Liver (tissue), 9 donors: ENCODE measurements around the gene RAVER2. TPM values are rescaled to one million over a fixed set of nuclear protein-coding genes. Genes with fewer than 3 reads are reported as not detected.

ENCODE experiments used
- DNase-seq: peaks from one replicate; pipeline ENCODE4 v3.0.0-alpha.2; 2017; ENCODE audit warnings: low spot score
- H3K27ac ChIP-seq, 2 donors: one replicate each; pipeline ENCODE4 v1.7.0; 2013; ENCODE audit warnings: inconsistent platforms in 2 of 2, low read length in 2 of 2, control low read depth in 1 of 2, low read depth in 1 of 2, mild to moderate bottlenecking in 1 of 2
- H3K27me3 ChIP-seq, 4 donors: one replicate each; pipeline versions ENCODE4 v1.6.1 to v1.7.0; 2013; ENCODE audit warnings: low read length in 3 of 4, inconsistent platforms in 1 of 4, mild to moderate bottlenecking in 1 of 4, moderate library complexity in 1 of 4; ENCODE audit not compliant: control insufficient read depth in 4 of 4, insufficient read depth in 4 of 4
- H3K36me3 ChIP-seq, 4 donors: one replicate each; pipeline versions ENCODE4 v1.6.1 to v1.7.0; 2013; ENCODE audit warnings: low read length in 3 of 4, mild to moderate bottlenecking in 3 of 4, low read depth in 1 of 4, moderate library complexity in 1 of 4; ENCODE audit not compliant: control insufficient read depth in 4 of 4, insufficient read depth in 3 of 4
- H3K4me1 ChIP-seq, 4 donors: one replicate each; pipeline versions ENCODE4 v1.6.1 to v1.7.0; 2013; ENCODE audit warnings: low read length in 3 of 4, mild to moderate bottlenecking in 3 of 4, moderate library complexity in 1 of 4; ENCODE audit not compliant: control insufficient read depth in 4 of 4, insufficient read depth in 4 of 4
- H3K4me3 ChIP-seq, 3 donors: one replicate each; pipeline versions ENCODE4 v1.6.1 to v1.7.0; 2013; ENCODE audit warnings: low read length in 3 of 3, control low read depth in 1 of 3, low read depth in 1 of 3, mild to moderate bottlenecking in 1 of 3
- H3K9ac ChIP-seq, 2 donors: one replicate each; pipeline ENCODE4 v1.7.0; 2013; ENCODE audit warnings: low read length in 2 of 2, mild to moderate bottlenecking in 2 of 2, moderate library complexity in 2 of 2, control low read depth in 1 of 2, low read depth in 1 of 2
- H3K9me3 ChIP-seq, 4 donors: one replicate each; pipeline versions ENCODE4 v1.6.1 to v1.7.0; 2013; ENCODE audit warnings: low read length in 3 of 4; ENCODE audit not compliant: control insufficient read depth in 4 of 4
- ATF3 ChIP-seq: IDR thresholded peaks from 2 replicates; pipeline ENCODE4 v1.6.1; 2016; ENCODE audit warnings: antibody characterized with exemption
- CTCF ChIP-seq: fragments of 150-350 bp; IDR thresholded peaks from 2 replicates; pipeline ENCODE4 v1.5.1; 2017; ENCODE audit warnings: improper control_type of control experiment, low read depth, low read length; ENCODE audit not compliant: missing input control
- EGR1 ChIP-seq, 2 donors: IDR thresholded peaks; 2 replicates each; pipeline ENCODE4 v1.6.1; 2016 to 2018; ENCODE audit warnings: antibody characterized with exemption in 2 of 2, low read depth in 2 of 2
- FOXA1 ChIP-seq: IDR thresholded peaks from 2 replicates; pipeline ENCODE4 v1.6.1; 2016; ENCODE audit warnings: antibody characterized with exemption
- FOXA2 ChIP-seq: IDR thresholded peaks from 2 replicates; pipeline ENCODE4 v1.6.1; 2016; ENCODE audit warnings: antibody characterized with exemption
- GABPA ChIP-seq, 2 donors: IDR thresholded peaks in 1 of 2; conservative IDR thresholded peaks in 1 of 2; 2 replicates each; pipeline ENCODE4 v1.6.1; 2016; ENCODE audit warnings: antibody characterized with exemption in 2 of 2, mild to moderate bottlenecking in 1 of 2, moderate library complexity in 1 of 2
- HNF4A ChIP-seq, 2 donors: conservative IDR thresholded peaks; 2 replicates each; pipeline ENCODE4 v1.6.1; 2016; ENCODE audit warnings: antibody characterized with exemption in 2 of 2, mild to moderate bottlenecking in 2 of 2
- HNF4G ChIP-seq: IDR thresholded peaks from 2 replicates; pipeline ENCODE4 v1.6.1; 2016; ENCODE audit warnings: antibody characterized with exemption
- JUND ChIP-seq, 2 donors: IDR thresholded peaks; 2 replicates each; pipeline ENCODE4 v1.6.1; 2016; ENCODE audit warnings: antibody characterized with exemption in 2 of 2
- MAX ChIP-seq: IDR thresholded peaks from 2 replicates; pipeline ENCODE4 v1.6.1; 2016; ENCODE audit warnings: antibody characterized with exemption
- NR2F2 ChIP-seq: IDR thresholded peaks from 2 replicates; pipeline ENCODE4 v1.6.1; 2016; ENCODE audit warnings: antibody characterized with exemption
- RAD21 ChIP-seq, 2 donors: IDR thresholded peaks; 2 replicates each; pipeline ENCODE4 v1.6.1; 2016; ENCODE audit warnings: antibody characterized with exemption in 2 of 2, mild to moderate bottlenecking in 2 of 2
- REST ChIP-seq: IDR thresholded peaks from 2 replicates; pipeline ENCODE4 v1.6.1; 2016; ENCODE audit warnings: antibody characterized with exemption, mild to moderate bottlenecking
- RXRA ChIP-seq, 2 donors: IDR thresholded peaks; 2 replicates each; pipeline ENCODE4 v1.6.1; 2017 to 2018; ENCODE audit warnings: antibody characterized with exemption in 2 of 2, mild to moderate bottlenecking in 1 of 2
- SP1 ChIP-seq: IDR thresholded peaks from 2 replicates; pipeline ENCODE4 v1.6.1; 2018; ENCODE audit warnings: antibody characterized with exemption, mild to moderate bottlenecking
- TAF1 ChIP-seq: conservative IDR thresholded peaks from 2 replicates; pipeline ENCODE4 v1.6.1; 2016; ENCODE audit warnings: antibody characterized with exemption, mild to moderate bottlenecking
- YY1 ChIP-seq: IDR thresholded peaks from 2 replicates; pipeline ENCODE4 v1.6.1; 2016; ENCODE audit warnings: antibody characterized with exemption, mild to moderate bottlenecking
- ZBTB33 ChIP-seq: IDR thresholded peaks from 2 replicates; pipeline ENCODE4 v1.6.1; 2016; ENCODE audit warnings: antibody characterized with exemption
- WGBS: extraction: QIAGEN DNeasy Blood & Tissue Kit; methylation state at CpG from one replicate; pipeline ENCODE4 v1.1.7; 2013; 5-methylcytosine and 5-hydroxymethylcytosine counted together
- polyA plus RNA-seq, 2 donors: library from polyadenylated mRNA; stranded (reverse) in 1 of 2; unstranded in 1 of 2; fragments of 200-250 nt in 1 of 2; fragments of >200 nt in 1 of 2; fragmentation: Nextera tagmentation in 1 of 2; extraction: Ambion mirVana in 1 of 2; gene quantifications; one replicate each; pipeline versions ENCODE4 v1.2.1 to v1.2.3, GENCODE V29; 2013 to 2015
- total RNA-seq, 2 donors: library from RNA; depleted of rRNA; stranded (reverse); fragments of >200 nt; gene quantifications; one replicate each; pipeline ENCODE4 v1.2.3, GENCODE V29; 2014
- donor health status: healthy.
- donor health status: healthy.
- donor health status: healthy.
- donor health status: healthy.
- donor health status: healthy.

The RAVER2 gene
- total and polyA plus RNA-seq, 4 donors: 0.40 to 6.7 (median 0.96) TPM

GRCh38 chr1:64856553-64856952 is 111.7 kb downstream of the RAVER2 start:
- peaks cover 1 to 62% (median 48%) of the 10 kb centered on the region in 4 donors for H3K36me3 ChIP-seq
- DNase-seq: no peak
- H3K27me3 ChIP-seq: no peaks in the 10 kb centered on the region
- WGBS: 53% methylated on average over 10 of the region's 10 CpGs
- H3K9ac ChIP-seq: no peak overlapping the region
- H3K9me3 ChIP-seq: no peaks in the 10 kb centered on the region
- H3K27ac ChIP-seq: no peak overlapping the region
- TF ChIP-seq JUND (IDR thresholded peaks at IDR 0.05): no peak
- TF ChIP-seq RAD21 (IDR thresholded peaks at IDR 0.05): no peak
- no peak for TF ChIP-seq NR2F2
- TF ChIP-seq ATF3: no peak
- TF ChIP-seq HNF4G: no peak
- TF ChIP-seq RXRA (IDR thresholded peaks at IDR 0.05): no peak
- no peak for TF ChIP-seq TAF1
- no peak for TF ChIP-seq FOXA2
- TF ChIP-seq FOXA1: no peak
- no peak for TF ChIP-seq YY1
- TF ChIP-seq REST: no peak
- TF ChIP-seq GABPA (IDR thresholded peaks at IDR 0.05 in 1 of 2, conservative IDR thresholded peaks at IDR 0.05 in 1 of 2): no peak
- TF ChIP-seq SP1: no peak
- no peak for TF ChIP-seq CTCF
- TF ChIP-seq ZBTB33: no peak
- no peak for TF ChIP-seq HNF4A (conservative IDR thresholded peaks at IDR 0.05)
- no peak for TF ChIP-seq MAX
- TF ChIP-seq EGR1 (IDR thresholded peaks at IDR 0.05; ENCODE audit: low read depth in 2 of 2): no peak
- H3K4me3 ChIP-seq: no peak overlapping the region
- H3K4me1 ChIP-seq: no peaks in the 10 kb centered on the region

- H3K9me3 ChIP-seq: no peaks in the 10 kb centered on the region
- no peak overlapping the region for H3K4me3 ChIP-seq
- H3K36me3 ChIP-seq: peaks cover 1 to 59% (median 48%) of the 10 kb centered on the region in 4 donors
- DNase-seq: no peak
- H3K9ac ChIP-seq: no peak overlapping the region
- no peaks in the 10 kb centered on the region for H3K4me1 ChIP-seq
- WGBS: 96% methylated on average over 4 of the region's 4 CpGs
- H3K27ac ChIP-seq: no peak overlapping the region
- no peaks in the 10 kb centered on the region for H3K27me3 ChIP-seq
- TF ChIP-seq MAX: no peak
- TF ChIP-seq HNF4A (conservative IDR thresholded peaks at IDR 0.05): no peak
- TF ChIP-seq GABPA (IDR thresholded peaks at IDR 0.05 in 1 of 2, conservative IDR thresholded peaks at IDR 0.05 in 1 of 2): no peak
- TF ChIP-seq HNF4G: no peak
- no peak for TF ChIP-seq RXRA (IDR thresholded peaks at IDR 0.05)
- no peak for TF ChIP-seq FOXA1
- no peak for TF ChIP-seq RAD21 (IDR thresholded peaks at IDR 0.05)
- TF ChIP-seq YY1: no peak
- TF ChIP-seq TAF1: no peak
- TF ChIP-seq SP1: no peak
- TF ChIP-seq FOXA2: no peak
- TF ChIP-seq CTCF: no peak
Measured at GRCh38 chr1:64857347-64857746, 112.5 kb downstream of the RAVER2 start.
